Effector memory CD4-positive, alpha-beta T cell (primary cell): ENCODE measurements around the gene NFATC4.
"Not testable (repeated sequence)": the region's sequence is repeated elsewhere in the genome, so short reads cannot be mapped to it uniquely, and the experiment has no call there.

Experiments
- DNase-seq, 3 donors: peaks; one replicate each; pipeline ENCODE4 v3.0.0-alpha.2; 2020
- H3K27ac ChIP-seq: 2 replicates; pipeline ENCODE4 v1.7.0; 2013; ENCODE audit warnings: mild to moderate bottlenecking, low read length, moderate library complexity; ENCODE audit not compliant: insufficient read depth, poor library complexity, severe bottlenecking
- H3K27me3 ChIP-seq: replicated peaks from 2 replicates; pipeline ENCODE4 v1.7.0; 2013; ENCODE audit warnings: mild to moderate bottlenecking, low read length; ENCODE audit not compliant: insufficient read depth, control insufficient read depth, poor library complexity, severe bottlenecking
- H3K36me3 ChIP-seq: 2 replicates; pipeline ENCODE4 v1.7.0; 2013; ENCODE audit warnings: mild to moderate bottlenecking, low read length, moderate library complexity; ENCODE audit not compliant: control insufficient read depth, insufficient read depth
- H3K4me1 ChIP-seq: 2 replicates; pipeline ENCODE4 v1.7.0; 2013; ENCODE audit warnings: low read length, mild to moderate bottlenecking; ENCODE audit not compliant: control insufficient read depth, insufficient read depth, poor library complexity, severe bottlenecking
- H3K4me3 ChIP-seq: 2 replicates; pipeline ENCODE4 v1.7.0; 2013; ENCODE audit warnings: low read length, low read depth, mild to moderate bottlenecking; ENCODE audit not compliant: insufficient read depth, poor library complexity, severe bottlenecking
- H3K9me3 ChIP-seq: 2 replicates; pipeline ENCODE4 v1.7.0; 2013; ENCODE audit warnings: mild to moderate bottlenecking, low read length, moderate library complexity; ENCODE audit not compliant: control insufficient read depth

Gene NFATC4

GRCh38 chr14:24366721-24367513 is 1.1 kb upstream of the NFATC4 start:
- DNase-seq, result no peak
- Histone ChIP-seq H3K4me3 (peak overlapping the region; percentile 44), H3K36me3 (no peaks in the 10 kb centered on the region), H3K4me1 (peaks cover 36% of the 10 kb centered on the region), H3K27ac (no peak overlapping the region), H3K9me3 (no peaks in the 10 kb centered on the region), H3K27me3 (peaks cover 43% of the 10 kb centered on the region)

GRCh38 chr14:24368212-24368561 is 203 bp downstream of the NFATC4 start:
- H3K4me1 ChIP-seq, result peaks cover 36% of the 10 kb centered on the region
- DNase-seq, result no peak
- no peaks in the 10 kb centered on the region for H3K36me3 ChIP-seq
- no peak overlapping the region for H3K27ac ChIP-seq
- peak overlapping the region; percentile 11 for H3K4me3 ChIP-seq
- no peaks in the 10 kb centered on the region for H3K9me3 ChIP-seq
- H3K27me3 ChIP-seq, result peaks cover 43% of the 10 kb centered on the region

GRCh38 chr14:24368562-24369252 is 723 bp downstream of the NFATC4 start:
- H3K27me3 ChIP-seq, result peaks cover 40% of the 10 kb centered on the region
- H3K9me3 ChIP-seq, result no peaks in the 10 kb centered on the region
- H3K36me3 ChIP-seq, result no peaks in the 10 kb centered on the region
- no peak for DNase-seq
- H3K27ac ChIP-seq, result no peak overlapping the region
- peak overlapping the region; percentile 11 for H3K4me3 ChIP-seq
- peaks cover 36% of the 10 kb centered on the region for H3K4me1 ChIP-seq

GRCh38 chr14:24369463-24369862 is 1.5 kb downstream of the NFATC4 start:
- H3K27ac ChIP-seq, result no peak overlapping the region
- H3K4me3 ChIP-seq, result no peak overlapping the region
- no peaks in the 10 kb centered on the region for H3K36me3 ChIP-seq
- no peak for DNase-seq
- H3K9me3 ChIP-seq, result no peaks in the 10 kb centered on the region
- H3K4me1 ChIP-seq, result peaks cover 36% of the 10 kb centered on the region
- H3K27me3 ChIP-seq, result peaks cover 34% of the 10 kb centered on the region

- H3K27me3 ChIP-seq, result peaks cover 34% of the 10 kb centered on the region
- peaks cover 36% of the 10 kb centered on the region for H3K4me1 ChIP-seq
- no peaks in the 10 kb centered on the region for H3K36me3 ChIP-seq
- H3K9me3 ChIP-seq, result no peaks in the 10 kb centered on the region
- H3K4me3 ChIP-seq, result no peak overlapping the region
- DNase-seq, result no peak
- no peak overlapping the region for H3K27ac ChIP-seq
Measured at GRCh38 chr14:24369907-24370687, 2.1 kb downstream of the NFATC4 start.

- H3K27ac ChIP-seq, result no peak overlapping the region
- no peaks in the 10 kb centered on the region for H3K36me3 ChIP-seq
- H3K4me1 ChIP-seq, result peaks cover 32% of the 10 kb centered on the region
- DNase-seq, result no peak
- no peak overlapping the region for H3K4me3 ChIP-seq
- no peaks in the 10 kb centered on the region for H3K9me3 ChIP-seq
- peaks cover 33% of the 10 kb centered on the region for H3K27me3 ChIP-seq
Measured at GRCh38 chr14:24370748-24371147, 2.8 kb downstream of the NFATC4 start.

- H3K4me3 ChIP-seq, H3K9me3 ChIP-seq, DNase-seq, H3K36me3 ChIP-seq, H3K27ac ChIP-seq: not testable (repeated sequence)
- Histone ChIP-seq H3K27me3 (peaks cover 24% of the 10 kb centered on the region), H3K4me1 (peaks cover 24% of the 10 kb centered on the region)
Measured at GRCh38 chr14:24371605-24372004, 3.6 kb downstream of the NFATC4 start.

- no peaks in the 10 kb centered on the region for H3K9me3 ChIP-seq
- no peak overlapping the region for H3K27ac ChIP-seq
- no peak overlapping the region for H3K4me3 ChIP-seq
- H3K4me1 ChIP-seq, result peaks cover 11% of the 10 kb centered on the region
- peaks cover 13% of the 10 kb centered on the region for H3K27me3 ChIP-seq
- H3K36me3 ChIP-seq, result no peaks in the 10 kb centered on the region
- no peak for DNase-seq
Measured at GRCh38 chr14:24372701-24373416, 4.9 kb downstream of the NFATC4 start.

GRCh38 chr14:24376448-24377070 is 8.6 kb downstream of the NFATC4 start:
- Histone ChIP-seq H3K36me3 (no peaks in the 10 kb centered on the region), H3K4me1 (no peaks in the 10 kb centered on the region), H3K4me3 (no peak overlapping the region), H3K27ac (no peak overlapping the region), H3K27me3 (no peaks in the 10 kb centered on the region), H3K9me3 (no peaks in the 10 kb centered on the region)
- DNase-seq, result no peak
